ENCODE data around the gene RASGEF1C. TPM values are rescaled to one million over a fixed set of nuclear protein-coding genes. Genes with fewer than 3 reads are reported as not detected.

RASGEF1C gene
- total RNA-seq, 1 donor = under 0.01 TPM

DNA sequence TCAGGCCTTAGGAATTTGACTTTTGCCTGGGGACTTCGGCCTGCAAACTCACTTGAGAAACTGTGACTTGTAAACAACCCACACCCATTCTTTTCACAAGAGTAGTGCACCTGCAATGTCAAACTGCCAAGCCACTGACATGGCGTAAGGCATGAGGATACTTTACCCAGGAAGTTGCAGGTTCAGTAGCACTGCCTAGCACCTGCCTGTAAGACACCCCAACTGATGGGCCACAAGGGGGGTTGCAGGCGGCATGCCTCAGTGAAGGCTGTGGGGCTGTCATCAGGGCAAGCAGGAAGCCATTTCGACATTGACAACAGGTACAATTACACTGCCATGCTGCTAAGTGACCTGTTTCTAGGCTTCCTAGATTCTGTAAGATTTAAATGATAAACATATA lies 41.3 kb upstream of the RASGEF1C start:
- DNase-seq (ENCODE audit: insufficient read length, low spot score, missing footprints) = no peak
- Histone ChIP-seq H3K36me3 (ENCODE audit: insufficient read depth, low read length) (peaks cover 30% of the 10 kb centered on the region), H2AFZ (ENCODE audit: low read length) (no peak overlapping the region), H3K27ac (ENCODE audit: low read depth, low read length) (no peak overlapping the region), H3K4me2 (ENCODE audit: insufficient read depth, low read length) (no peak overlapping the region), H3K4me3 (ENCODE audit: insufficient read depth, low read length) (no peak overlapping the region), H3K4me1 (ENCODE audit: insufficient read depth, low read length) (no peaks in the 10 kb centered on the region), H3K9me3 (ENCODE audit: low read depth, low read length) (peaks cover 37% of the 10 kb centered on the region), H4K20me1 (ENCODE audit: insufficient read depth, low read length) (no peaks in the 10 kb centered on the region), H3K79me2 (ENCODE audit: insufficient read depth, low read length) (no peaks in the 10 kb centered on the region), H3K27me3 (ENCODE audit: insufficient read depth, low read length) (no peaks in the 10 kb centered on the region)
- TF ChIP-seq, protein P1, sequence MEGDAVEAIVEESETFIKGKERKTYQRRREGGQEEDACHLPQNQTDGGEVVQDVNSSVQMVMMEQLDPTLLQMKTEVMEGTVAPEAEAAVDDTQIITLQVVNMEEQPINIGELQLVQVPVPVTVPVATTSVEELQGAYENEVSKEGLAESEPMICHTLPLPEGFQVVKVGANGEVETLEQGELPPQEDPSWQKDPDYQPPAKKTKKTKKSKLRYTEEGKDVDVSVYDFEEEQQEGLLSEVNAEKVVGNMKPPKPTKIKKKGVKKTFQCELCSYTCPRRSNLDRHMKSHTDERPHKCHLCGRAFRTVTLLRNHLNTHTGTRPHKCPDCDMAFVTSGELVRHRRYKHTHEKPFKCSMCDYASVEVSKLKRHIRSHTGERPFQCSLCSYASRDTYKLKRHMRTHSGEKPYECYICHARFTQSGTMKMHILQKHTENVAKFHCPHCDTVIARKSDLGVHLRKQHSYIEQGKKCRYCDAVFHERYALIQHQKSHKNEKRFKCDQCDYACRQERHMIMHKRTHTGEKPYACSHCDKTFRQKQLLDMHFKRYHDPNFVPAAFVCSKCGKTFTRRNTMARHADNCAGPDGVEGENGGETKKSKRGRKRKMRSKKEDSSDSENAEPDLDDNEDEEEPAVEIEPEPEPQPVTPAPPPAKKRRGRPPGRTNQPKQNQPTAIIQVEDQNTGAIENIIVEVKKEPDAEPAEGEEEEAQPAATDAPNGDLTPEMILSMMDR (IDR thresholded peaks at IDR 0.05; ENCODE audit: extremely low read depth, low read depth, low read length) = no peak

DNA sequence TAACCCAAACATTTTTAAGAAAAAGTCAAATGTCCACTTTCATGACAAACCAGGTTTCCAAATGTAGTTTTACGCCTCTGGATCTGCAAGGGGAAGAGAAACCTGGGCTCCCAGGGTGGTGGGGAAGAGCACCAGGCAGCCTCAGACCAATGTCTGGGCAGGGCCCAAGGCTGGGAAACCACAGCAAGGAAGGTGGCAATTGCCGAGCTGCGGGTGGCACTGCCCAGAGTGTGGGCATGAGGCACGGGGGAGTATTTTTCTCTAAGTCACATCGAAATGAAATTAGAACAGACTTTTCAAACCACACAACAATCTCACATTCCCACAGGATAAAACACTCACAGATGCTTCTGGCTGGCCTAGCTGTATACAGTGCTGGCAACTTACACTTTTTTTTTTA lies 32.6 kb upstream of the RASGEF1C start:
- H2AFZ ChIP-seq (ENCODE audit: low read length) = no peak overlapping the region
- peaks cover 20% of the 10 kb centered on the region for H3K36me3 ChIP-seq (ENCODE audit: insufficient read depth, low read length)
- no peaks in the 10 kb centered on the region for H3K27me3 ChIP-seq (ENCODE audit: insufficient read depth, low read length)

DNA sequence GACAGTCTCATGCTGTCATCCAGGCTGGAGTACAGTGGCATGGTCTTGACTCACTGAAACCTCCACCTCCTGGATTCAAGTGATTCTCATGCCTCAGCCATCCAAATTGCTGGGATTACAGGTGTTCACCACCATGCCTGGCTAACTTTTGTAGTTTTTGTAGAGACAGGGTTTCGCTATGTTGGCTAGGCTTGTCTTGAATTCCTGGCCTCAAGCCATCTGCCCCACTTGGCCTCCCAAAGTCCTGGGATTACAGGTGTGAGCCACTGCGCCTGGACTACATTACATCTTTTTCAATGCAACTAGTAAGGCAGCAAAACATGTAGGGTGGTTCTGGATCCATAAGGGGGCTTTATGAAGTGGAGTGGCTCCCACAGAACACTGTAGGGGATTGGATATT lies 29.6 kb upstream of the RASGEF1C start:
- H3K27ac ChIP-seq (ENCODE audit: low read depth, low read length) = no peak overlapping the region
- TF ChIP-seq, protein P1 (IDR thresholded peaks at IDR 0.05; ENCODE audit: extremely low read depth, low read depth, low read length) = no peak
- no peaks in the 10 kb centered on the region for H3K27me3 ChIP-seq (ENCODE audit: insufficient read depth, low read length)
- no peaks in the 10 kb centered on the region for H4K20me1 ChIP-seq (ENCODE audit: insufficient read depth, low read length)
- H3K4me2 ChIP-seq (ENCODE audit: insufficient read depth, low read length) = no peak overlapping the region
- H3K36me3 ChIP-seq (ENCODE audit: insufficient read depth, low read length) = peaks cover 41% of the 10 kb centered on the region
- H3K79me2 ChIP-seq (ENCODE audit: insufficient read depth, low read length) = no peaks in the 10 kb centered on the region
- no peak overlapping the region for H2AFZ ChIP-seq (ENCODE audit: low read length)
- DNase-seq (ENCODE audit: insufficient read length, low spot score, missing footprints) = no peak
- H3K4me3 ChIP-seq (ENCODE audit: insufficient read depth, low read length) = no peak overlapping the region
- no peaks in the 10 kb centered on the region for H3K9me3 ChIP-seq (ENCODE audit: low read depth, low read length)
- H3K4me1 ChIP-seq (ENCODE audit: insufficient read depth, low read length) = no peaks in the 10 kb centered on the region

More for the DNA sequence above, 32.6 kb upstream of the RASGEF1C start:
- no peak overlapping the region for H3K4me2 ChIP-seq (ENCODE audit: insufficient read depth, low read length)
- no peaks in the 10 kb centered on the region for H4K20me1 ChIP-seq (ENCODE audit: insufficient read depth, low read length)
- H3K4me1 ChIP-seq (ENCODE audit: insufficient read depth, low read length) = no peaks in the 10 kb centered on the region
- TF ChIP-seq, protein P1 (IDR thresholded peaks at IDR 0.05; ENCODE audit: extremely low read depth, low read depth, low read length) = no peak
- no peaks in the 10 kb centered on the region for H3K9me3 ChIP-seq (ENCODE audit: low read depth, low read length)
- no peak overlapping the region for H3K27ac ChIP-seq (ENCODE audit: low read depth, low read length)
- DNase-seq (ENCODE audit: insufficient read length, low spot score, missing footprints) = no peak
- H3K4me3 ChIP-seq (ENCODE audit: insufficient read depth, low read length) = no peak overlapping the region
- no peaks in the 10 kb centered on the region for H3K79me2 ChIP-seq (ENCODE audit: insufficient read depth, low read length)

DNA sequence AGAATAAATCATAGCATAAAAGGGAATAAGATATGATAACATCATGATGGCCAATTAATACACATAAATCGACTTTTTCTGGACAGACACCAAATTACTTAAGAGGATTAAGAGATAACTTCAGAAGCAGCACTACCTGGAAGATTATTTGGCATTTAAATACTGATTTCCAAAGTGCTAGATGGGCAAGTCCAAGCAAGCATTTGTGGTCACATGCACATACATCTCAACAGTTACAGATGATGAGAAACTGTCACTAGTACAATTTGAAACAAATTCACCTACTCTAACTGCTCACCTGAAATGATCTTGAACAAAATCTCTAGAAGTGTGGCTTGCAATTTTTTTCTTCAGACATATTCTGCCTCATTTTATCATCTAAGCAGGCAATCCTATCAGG lies 26.8 kb upstream of the RASGEF1C start:
- Histone ChIP-seq H3K79me2 (ENCODE audit: insufficient read depth, low read length) (no peaks in the 10 kb centered on the region), H3K9me3 (ENCODE audit: low read depth, low read length) (no peaks in the 10 kb centered on the region), H3K36me3 (ENCODE audit: insufficient read depth, low read length) (peaks cover 40% of the 10 kb centered on the region)

More for the DNA sequence above, 26.8 kb upstream of the RASGEF1C start:
- Histone ChIP-seq H3K4me2 (ENCODE audit: insufficient read depth, low read length) (no peak overlapping the region), H4K20me1 (ENCODE audit: insufficient read depth, low read length) (no peaks in the 10 kb centered on the region), H3K27me3 (ENCODE audit: insufficient read depth, low read length) (no peaks in the 10 kb centered on the region), H3K4me1 (ENCODE audit: insufficient read depth, low read length) (no peaks in the 10 kb centered on the region), H3K4me3 (ENCODE audit: insufficient read depth, low read length) (no peak overlapping the region), H3K27ac (ENCODE audit: low read depth, low read length) (no peak overlapping the region), H2AFZ (ENCODE audit: low read length) (no peak overlapping the region)
- TF ChIP-seq, protein P1 (IDR thresholded peaks at IDR 0.05; ENCODE audit: extremely low read depth, low read depth, low read length) = no peak
- DNase-seq (ENCODE audit: insufficient read length, low spot score, missing footprints) = no peak
